H1 (cell line): ENCODE measurements around the gene CD4. TPM values are rescaled to one million over a fixed set of nuclear protein-coding genes. Genes with fewer than 3 reads are reported as not detected.

Experiments
- CHD2 ChIP-seq: IDR thresholded peaks from 2 replicates; pipeline ENCODE4 v1.6.1; 2012; ENCODE audit warnings: low read length, improper control_type of control experiment
- EGR1 ChIP-seq: IDR thresholded peaks from 2 replicates; pipeline ENCODE4 v1.6.1; 2011; ENCODE audit warnings: low read depth, low read length, borderline replicate concordance
- HDAC2 ChIP-seq, 2 experiments: fragments of 300-600 bp in 1 of 2; sonication (generic) in 1 of 2; IDR thresholded peaks; 2 replicates each; pipeline ENCODE4 v1.6.1; 2011 to 2012; ENCODE audit warnings: low read depth in 2 of 2, low read length in 2 of 2, mild to moderate bottlenecking in 2 of 2, moderate library complexity in 2 of 2, borderline replicate concordance in 1 of 2, inconsistent platforms in 1 of 2
- RBBP5 ChIP-seq: IDR thresholded peaks from 2 replicates; pipeline ENCODE4 v1.7.1; 2012; ENCODE audit warnings: low read depth, mild to moderate bottlenecking, inconsistent platforms, low read length, moderate library complexity, borderline replicate concordance
- RXRA ChIP-seq: IDR thresholded peaks from 2 replicates; pipeline ENCODE4 v1.6.1; 2011; ENCODE audit warnings: low read depth, mild to moderate bottlenecking, low read length, moderate library complexity; ENCODE audit not compliant: insufficient read depth
- SAP30 ChIP-seq: fragments of 300-600 bp; sonication (generic); IDR thresholded peaks from 2 replicates; pipeline ENCODE4 v1.7.1; 2012; ENCODE audit warnings: low read length, moderate library complexity, mild to moderate bottlenecking, inconsistent platforms; ENCODE audit not compliant: insufficient read depth, insufficient replicate concordance
- SP2 ChIP-seq: IDR thresholded peaks from 2 replicates; pipeline ENCODE4 v1.6.1; 2012; ENCODE audit warnings: mild to moderate bottlenecking, low read length, inconsistent platforms
- polyA plus RNA-seq, 7 experiments: library from polyadenylated mRNA; depleted of rRNA in 3 of 7; stranded (reverse) in 5 of 7; unstranded in 2 of 7; fragments of >200 nt in 5 of 7; fragments of 200-250 nt in 2 of 7; gene quantifications; 1 replicate in 5 of 7; 2 replicates in 1 of 7; 4 replicates in 1 of 7; pipeline versions ENCODE4 v1.2.1 to v1.2.3, GENCODE V29; 2011 to 2013; ENCODE audit warnings: missing spikeins in 2 of 7, mixed read lengths in 2 of 7
- total RNA-seq: library from RNA; stranded (reverse); fragmentation: NEBNext Ultra II Directional; extraction: Animal tissue kit (Norgen Biotek cat#: 25700); gene quantifications from 2 replicates; pipeline ENCODE4 v1.2.1, GENCODE V29; 2021

The CD4 gene
- total and polyA plus RNA-seq, 2 of the 8 experiments (the other 6 are each of a cell fraction or from before 2014, with no cell fraction given), result 3.4 to 5.1 TPM

GRCh38 chr12:6849427-6849826 is 60.1 kb downstream of the CD4 start (continued):
- TF ChIP-seq RXRA, result no peak
- TF ChIP-seq SP2, result no peak
- no peak for TF ChIP-seq CHD2
- TF ChIP-seq RBBP5, result no peak
- no peak for TF ChIP-seq HDAC2 (IDR thresholded peaks at IDR 0.05; ENCODE audit: borderline replicate concordance in 1 of 2, low read depth in 2 of 2, low read length in 2 of 2)
- TF ChIP-seq EGR1, result no peak
- TF ChIP-seq SAP30, result no peak
